ENCODE measurements around the gene TMPRSS11F.

GRCh38 chr4:68147079-68147478 is 17.4 kb upstream of the TMPRSS11F start:
- TF ChIP-seq EZH2 (IDR thresholded peaks at IDR 0.05; ENCODE audit: low read depth): no peak
- TF ChIP-seq, protein P1, sequence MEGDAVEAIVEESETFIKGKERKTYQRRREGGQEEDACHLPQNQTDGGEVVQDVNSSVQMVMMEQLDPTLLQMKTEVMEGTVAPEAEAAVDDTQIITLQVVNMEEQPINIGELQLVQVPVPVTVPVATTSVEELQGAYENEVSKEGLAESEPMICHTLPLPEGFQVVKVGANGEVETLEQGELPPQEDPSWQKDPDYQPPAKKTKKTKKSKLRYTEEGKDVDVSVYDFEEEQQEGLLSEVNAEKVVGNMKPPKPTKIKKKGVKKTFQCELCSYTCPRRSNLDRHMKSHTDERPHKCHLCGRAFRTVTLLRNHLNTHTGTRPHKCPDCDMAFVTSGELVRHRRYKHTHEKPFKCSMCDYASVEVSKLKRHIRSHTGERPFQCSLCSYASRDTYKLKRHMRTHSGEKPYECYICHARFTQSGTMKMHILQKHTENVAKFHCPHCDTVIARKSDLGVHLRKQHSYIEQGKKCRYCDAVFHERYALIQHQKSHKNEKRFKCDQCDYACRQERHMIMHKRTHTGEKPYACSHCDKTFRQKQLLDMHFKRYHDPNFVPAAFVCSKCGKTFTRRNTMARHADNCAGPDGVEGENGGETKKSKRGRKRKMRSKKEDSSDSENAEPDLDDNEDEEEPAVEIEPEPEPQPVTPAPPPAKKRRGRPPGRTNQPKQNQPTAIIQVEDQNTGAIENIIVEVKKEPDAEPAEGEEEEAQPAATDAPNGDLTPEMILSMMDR (conservative IDR thresholded peaks at IDR 0.05): no peak
